MM.1S (cell line): ENCODE data around the gene SLC13A3.

Experiments used
- DNase-seq: peaks from one replicate; pipeline ENCODE4 v3.0.0-alpha.2; 2015
- H2AFZ ChIP-seq: fragments of 300-600 bp; sonication (generic); 2 replicates; pipeline ENCODE4 v1.6.0; 2016; ENCODE audit warnings: antibody characterized with exemption, low read length
- H3F3A ChIP-seq: fragments of 300-600 bp; sonication (generic); 2 replicates; pipeline ENCODE4 v1.6.1; 2016; ENCODE audit warnings: mild to moderate bottlenecking, antibody characterized with exemption, low read length, moderate library complexity, mixed read lengths; ENCODE audit not compliant: insufficient read depth
- H3K27ac ChIP-seq: fragments of 300-600 bp; sonication (generic); 2 replicates; pipeline ENCODE4 v1.5.1; 2016; ENCODE audit warnings: mild to moderate bottlenecking, low read length
- H3K27me3 ChIP-seq: fragments of 300-600 bp; sonication (generic); replicated peaks from 2 replicates; pipeline ENCODE4 v1.6.0; 2016; ENCODE audit warnings: low read length; ENCODE audit not compliant: insufficient read depth
- H3K36me3 ChIP-seq: fragments of 300-600 bp; sonication (generic); replicated peaks from 2 replicates; pipeline ENCODE4 v1.6.1; 2016; ENCODE audit warnings: mild to moderate bottlenecking, low read length, mixed read lengths; ENCODE audit not compliant: insufficient read depth
- H3K4me1 ChIP-seq: fragments of 300-600 bp; sonication (generic); 2 replicates; pipeline ENCODE4 v1.6.1; 2016; ENCODE audit warnings: low read length, mixed read lengths
- H3K4me2 ChIP-seq: fragments of 300-600 bp; sonication (generic); 2 replicates; pipeline ENCODE4 v1.6.0; 2016; ENCODE audit warnings: low read depth, low read length
- H3K4me3 ChIP-seq: fragments of 300-600 bp; sonication (generic); 2 replicates; pipeline ENCODE4 v1.5.1; 2016; ENCODE audit warnings: low read length, mixed read lengths
- H3K79me2 ChIP-seq: fragments of 300-600 bp; sonication (generic); 2 replicates; pipeline ENCODE4 v1.6.1; 2016; ENCODE audit warnings: mixed run types, low read length, mixed read lengths
- H3K9ac ChIP-seq: fragments of 300-600 bp; sonication (generic); 2 replicates; pipeline ENCODE4 v1.6.1; 2016; ENCODE audit warnings: low read length, mixed read lengths
- H3K9me2 ChIP-seq: fragments of 300-600 bp; sonication (generic); replicated peaks from 2 replicates; pipeline ENCODE4 v1.6.1; 2016; ENCODE audit warnings: mild to moderate bottlenecking, low read length, mixed read lengths; ENCODE audit not compliant: insufficient read depth
- H3K9me3 ChIP-seq: fragments of 300-600 bp; sonication (generic); replicated peaks from 2 replicates; pipeline ENCODE4 v1.6.1; 2016; ENCODE audit warnings: mild to moderate bottlenecking, low read length, mixed read lengths; ENCODE audit not compliant: insufficient read depth
- H4K20me1 ChIP-seq: fragments of 300-600 bp; sonication (generic); 2 replicates; pipeline ENCODE4 v1.6.1; 2016; ENCODE audit warnings: mild to moderate bottlenecking, low read length, moderate library complexity, mixed read lengths; ENCODE audit not compliant: insufficient read depth
- CTCF ChIP-seq: fragments of 300-600 bp; sonication (generic); IDR thresholded peaks from 2 replicates; pipeline ENCODE4 v1.5.1; 2016; ENCODE audit warnings: antibody characterized with exemption, low read length, mixed read lengths
- EZH2 ChIP-seq: fragments of 300-600 bp; sonication (generic); optimal IDR thresholded peaks from 2 replicates; pipeline ENCODE3; 2017; ENCODE audit warnings: low read depth, mild to moderate bottlenecking, antibody characterized with exemption, low read length, mixed read lengths
- EZH2phosphoT487 ChIP-seq: fragments of 300-600 bp; sonication (generic); IDR thresholded peaks from 2 replicates; pipeline ENCODE4 v1.6.1; 2018; ENCODE audit warnings: antibody characterized with exemption, low read length

Gene SLC13A3

DNA sequence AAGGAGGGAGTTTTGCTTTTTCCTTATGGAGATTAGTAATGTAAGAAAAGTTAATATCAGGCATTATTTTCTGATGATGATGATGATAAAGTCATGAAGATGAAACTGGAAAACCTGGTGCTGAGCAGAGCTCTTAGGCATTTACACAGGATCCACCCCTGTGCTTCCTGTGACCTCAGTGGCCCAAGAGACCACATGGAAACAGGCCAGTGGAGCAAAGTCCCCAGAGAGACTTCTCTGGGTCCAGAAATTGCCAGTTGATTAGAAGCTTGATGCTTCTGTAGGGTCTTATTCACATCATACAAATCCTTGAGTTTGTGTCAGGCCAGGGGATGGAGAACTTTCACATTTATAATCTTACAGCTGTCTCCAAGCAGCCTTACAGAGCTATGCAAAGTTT lies 46.1 kb downstream of the SLC13A3 start:
- Histone ChIP-seq H3K4me2 (no peak overlapping the region), H3K27me3 (no peaks in the 10 kb centered on the region), H4K20me1 (no peaks in the 10 kb centered on the region), H3K9ac (no peak overlapping the region), H3K9me2 (no peaks in the 10 kb centered on the region), H3K9me3 (no peaks in the 10 kb centered on the region), H3K79me2 (no peaks in the 10 kb centered on the region), H3K27ac (no peak overlapping the region), H3F3A (no peaks in the 10 kb centered on the region), H3K4me3 (no peak overlapping the region), H2AFZ (no peak overlapping the region), H3K36me3 (no peaks in the 10 kb centered on the region), H3K4me1 (no peaks in the 10 kb centered on the region)
- TF ChIP-seq EZH2phosphoT487 (no peak), EZH2 (no peak), CTCF (no peak)
- no peak for DNase-seq

GRCh38 chr20:46604551-46605133 lies 46.6 kb downstream of the SLC13A3 start:
- H3K9me3 ChIP-seq: no peaks in the 10 kb centered on the region
- H3F3A ChIP-seq: no peaks in the 10 kb centered on the region
- H3K27ac ChIP-seq: no peak overlapping the region
- no peak overlapping the region for H3K9ac ChIP-seq
- no peaks in the 10 kb centered on the region for H4K20me1 ChIP-seq
- no peaks in the 10 kb centered on the region for H3K36me3 ChIP-seq
- H3K4me3 ChIP-seq: no peak overlapping the region
- H3K27me3 ChIP-seq: no peaks in the 10 kb centered on the region
- TF ChIP-seq EZH2: no peak
- TF ChIP-seq CTCF: no peak
- TF ChIP-seq EZH2phosphoT487: no peak
- H2AFZ ChIP-seq: no peak overlapping the region
- no peaks in the 10 kb centered on the region for H3K4me1 ChIP-seq
- no peak for DNase-seq
- H3K9me2 ChIP-seq: no peaks in the 10 kb centered on the region
- H3K79me2 ChIP-seq: no peaks in the 10 kb centered on the region
- no peak overlapping the region for H3K4me2 ChIP-seq

DNA sequence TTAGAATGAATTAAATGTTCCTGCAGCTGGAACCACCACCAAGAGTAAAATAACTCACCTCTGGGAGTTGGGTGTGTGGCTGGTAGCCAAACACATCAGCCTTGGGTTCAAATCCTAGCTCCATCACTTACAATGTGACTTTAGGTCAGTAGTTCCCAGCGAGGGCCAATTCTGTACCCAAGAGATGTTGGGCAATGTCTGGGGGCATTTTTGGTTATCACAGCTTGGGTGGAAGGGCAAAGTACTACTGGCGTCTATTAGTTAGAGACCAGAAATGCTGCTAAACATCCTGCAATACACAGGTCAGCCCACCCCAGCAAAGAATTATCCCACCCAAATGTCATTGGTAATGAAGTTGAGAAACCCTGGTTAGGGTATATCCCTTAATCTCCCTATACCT lies 48.8 kb downstream of the SLC13A3 start:
- no peak overlapping the region for H3K4me2 ChIP-seq
- H3K9me2 ChIP-seq: no peaks in the 10 kb centered on the region
- no peak overlapping the region for H3K4me3 ChIP-seq
- H3K79me2 ChIP-seq: no peaks in the 10 kb centered on the region
- no peaks in the 10 kb centered on the region for H3K36me3 ChIP-seq
- H3K4me1 ChIP-seq: no peaks in the 10 kb centered on the region
- no peak overlapping the region for H2AFZ ChIP-seq
- no peaks in the 10 kb centered on the region for H3F3A ChIP-seq
- DNase-seq: no peak
- no peak overlapping the region for H3K9ac ChIP-seq
- H3K27ac ChIP-seq: no peak overlapping the region
- no peaks in the 10 kb centered on the region for H3K27me3 ChIP-seq
- H4K20me1 ChIP-seq: no peaks in the 10 kb centered on the region
- H3K9me3 ChIP-seq: no peaks in the 10 kb centered on the region
- TF ChIP-seq EZH2: no peak
- no peak for TF ChIP-seq EZH2phosphoT487
- no peak for TF ChIP-seq CTCF
